Upper lobe of left lung (tissue), 4 donors: ENCODE measurements around the gene GNGT1.

Experiments used
- CTCF ChIP-seq, 6 experiments: fragments of 450-650 bp in 4 of 6; fragments of 200-600 bp in 2 of 6; sonication (generic) in 2 of 6; IDR thresholded peaks; one replicate each; pipeline ENCODE4 v1.5.1; 2016 to 2019; ENCODE audit warnings: antibody characterized with exemption in 6 of 6
- POLR2A ChIP-seq, 4 donors: fragments of 450-650 bp; IDR thresholded peaks; one replicate each; pipeline ENCODE4 v1.5.1; 2016 to 2017; ENCODE audit warnings: antibody characterized with exemption in 4 of 4, mild to moderate bottlenecking in 2 of 4
- POLR2AphosphoS5 ChIP-seq, 2 donors: sonication (generic); formaldehyde crosslinking; IDR thresholded peaks; one replicate each; pipeline ENCODE4 v1.5.1; 2017; ENCODE audit warnings: antibody characterized with exemption in 2 of 2

- TF ChIP-seq CTCF (IDR thresholded peaks at IDR 0.05): no peak
- TF ChIP-seq POLR2AphosphoS5 (IDR thresholded peaks at IDR 0.05): no peak
- TF ChIP-seq POLR2A (IDR thresholded peaks at IDR 0.05): no peak
Measured at GRCh38 chr7:93889261-93889660, 17.1 kb upstream of the GNGT1 start.
